GM12878 (cell line): ENCODE measurements around the gene EIF4E2. TPM values are rescaled to one million over a fixed set of nuclear protein-coding genes. Genes with fewer than 3 reads are reported as not detected.

Experiments
- ATAC-seq: fragments of 200-7000 bp; cut with Tn5 transposase; 3 replicates; pipeline ENCODE4 v1.9.1; 2020; ENCODE audit warnings: mild to moderate bottlenecking, moderate library complexity
- BruUV-seq: library from RNA; stranded (reverse); fragments of 400-500 nt; replicated peaks from 2 replicates; lab custom pipeline; 2021; lab: Mats Ljungman, UMichigan
- CTCF ChIA-PET: fragments of 300-600 bp; sonication (Branson Sonifier 250); formaldehyde crosslinking; extraction: SDS; loops from one replicate; lab custom pipeline; 2021; ENCODE audit warnings: inconsistent platforms; lab: Yijun Ruan, JAX
- POLR2A ChIA-PET: fragments of 350-600 bp; formaldehyde crosslinking; extraction: SDS; loops from one replicate; lab custom pipeline; 2021; ENCODE audit warnings: inconsistent platforms; lab: Charles Lee
- RAD21 ChIA-PET: fragments of 300-600 bp; sonication (Branson Sonifier 250); formaldehyde crosslinking; loops from one replicate; lab custom pipeline; 2023; ENCODE audit warnings: antibody characterized with exemption; ENCODE audit not compliant: unreplicated experiment; lab: Charles Lee
- SMC1A ChIA-PET: fragments of 300-600 bp; sonication (Branson Sonifier 250); formaldehyde crosslinking; loops from one replicate; lab custom pipeline; 2023; ENCODE audit not compliant: unreplicated experiment, uncharacterized antibody; lab: Charles Lee
- DNase-seq: peaks from one replicate; pipeline ENCODE4 v3.0.0-alpha.2; 2011; ENCODE audit warnings: low read depth, low spot score
- FAIRE-seq: peaks from 3 replicates; lab custom pipeline; 2011; peaks lifted over from hg19 to GRCh38; lab: Jason Lieb, UNC
- H2AFZ ChIP-seq: 2 replicates; pipeline ENCODE4 v1.6.0; 2011; ENCODE audit warnings: low read depth, low read length, control low read depth; ENCODE audit not compliant: control insufficient read depth
- H3K27ac ChIP-seq: 2 replicates; pipeline ENCODE4 v1.5.1; 2011; ENCODE audit warnings: control low read depth; ENCODE audit not compliant: control insufficient read depth, insufficient read depth
- H3K27me3 ChIP-seq, 2 experiments: replicated peaks in 1 of 2; 2 replicates each; pipeline versions ENCODE4 v1.6.0 to v1.6.1; 2011; ENCODE audit warnings: low read length in 1 of 2; ENCODE audit not compliant: control insufficient read depth in 2 of 2, insufficient read depth in 2 of 2
- H3K36me3 ChIP-seq, 2 experiments: 2 replicates each; pipeline ENCODE4 v1.5.1; 2011; ENCODE audit warnings: low read length in 1 of 2; ENCODE audit not compliant: control insufficient read depth in 2 of 2, insufficient read depth in 2 of 2
- H3K4me1 ChIP-seq: 2 replicates; pipeline ENCODE4 v1.6.1; 2011; ENCODE audit warnings: mild to moderate bottlenecking, low read length, moderate library complexity, mixed read lengths; ENCODE audit not compliant: control insufficient read depth, insufficient read depth
- H3K4me2 ChIP-seq: 2 replicates; pipeline ENCODE4 v1.6.0; 2011; ENCODE audit warnings: control low read depth; ENCODE audit not compliant: control insufficient read depth, insufficient read depth
- H3K4me3 ChIP-seq: fragments of 200-600 bp; sonication (generic); 2 replicates; pipeline ENCODE4 v1.5.1; 2016
- H3K79me2 ChIP-seq: 2 replicates; pipeline ENCODE4 v1.6.0; 2011; ENCODE audit warnings: low read length; ENCODE audit not compliant: control insufficient read depth, insufficient read depth
- H3K9ac ChIP-seq: 2 replicates; pipeline ENCODE4 v1.8.0; 2011; ENCODE audit warnings: low read length, control low read depth, mixed read lengths; ENCODE audit not compliant: control insufficient read depth, insufficient read depth
- H3K9me3 ChIP-seq: replicated peaks from 3 replicates; pipeline ENCODE4 v1.5.1; 2011; ENCODE audit warnings: mild to moderate bottlenecking, low read length; ENCODE audit not compliant: control insufficient read depth, insufficient read depth
- H4K20me1 ChIP-seq: 2 replicates; pipeline ENCODE4 v1.6.0; 2011; ENCODE audit not compliant: control insufficient read depth, insufficient read depth
- CEBPB ChIP-seq, 2 experiments: fragments of 150-350 bp in 1 of 2; IDR thresholded peaks; 2 replicates each; pipeline ENCODE4 v1.6.1; 2012 to 2014; ENCODE audit warnings: low read depth in 2 of 2, low read length in 2 of 2, borderline replicate concordance in 1 of 2, inconsistent platforms in 1 of 2
- HCFC1 ChIP-seq: fragments of 150-350 bp; IDR thresholded peaks from 2 replicates; pipeline ENCODE4 v1.6.1; 2014; ENCODE audit warnings: low read length
- KDM1A ChIP-seq: fragments of 200-600 bp; sonication (generic); IDR thresholded peaks from 2 replicates; pipeline ENCODE4 v1.6.1; 2016; ENCODE audit warnings: borderline replicate concordance
- NFIC ChIP-seq: IDR thresholded peaks from 2 replicates; pipeline ENCODE4 v1.6.1; 2012; ENCODE audit warnings: low read depth, mild to moderate bottlenecking, inconsistent platforms, low read length, moderate library complexity
- NFYB ChIP-seq: IDR thresholded peaks from 2 replicates; pipeline ENCODE4 v1.6.1; 2011; ENCODE audit warnings: low read depth, mild to moderate bottlenecking, low read length, improper control_type of control experiment, moderate library complexity; ENCODE audit not compliant: insufficient read depth
- NRF1 ChIP-seq: conservative IDR thresholded peaks from 2 replicates; pipeline ENCODE4 v1.6.1; 2011; ENCODE audit warnings: mild to moderate bottlenecking, low read depth, low read length, improper control_type of control experiment
- POLR2AphosphoS2 ChIP-seq: IDR thresholded peaks from 2 replicates; pipeline ENCODE4 v1.6.1; 2011; ENCODE audit warnings: low read depth, mild to moderate bottlenecking, low read length, improper control_type of control experiment, moderate library complexity
- POU2F2 ChIP-seq: IDR thresholded peaks from 3 replicates; pipeline ENCODE4 v1.6.1; 2011; ENCODE audit warnings: low read depth, mild to moderate bottlenecking, low read length, borderline replicate concordance
- SMAD5 ChIP-seq: IDR thresholded peaks from 2 replicates; pipeline ENCODE4 v1.6.1; 2016; ENCODE audit warnings: antibody characterized with exemption, low read depth
- WGBS: methylation state at CpG from one replicate; pipeline ENCODE4 v1.1.6; 2016; ENCODE audit warnings: low lambda C conversion rate; ENCODE audit not compliant: insufficient replicate concordance, insufficient coverage; ENCODE audit errors: missing lambda C conversion rate; 5-methylcytosine and 5-hydroxymethylcytosine counted together
- in situ Hi-C: fragments of 300-500 bp; cut with MboI; formaldehyde crosslinking; loops from 9 replicates; pipeline ENCODE4 v1.14.3; 2018; ENCODE audit warnings: mixed read lengths
- intact Hi-C: fragments of 100-400 bp; cut with micrococcal nuclease; formaldehyde crosslinking; loops from one replicate; pipeline ENCODE4 v1.14.2; 2022; ENCODE audit not compliant: unreplicated experiment
- polyA plus RNA-seq, 11 experiments: library from polyadenylated mRNA; depleted of rRNA in 4 of 11; unstranded in 6 of 11; stranded (reverse) in 5 of 11; fragments of >200 nt; fragmentation: Nextera tagmentation in 4 of 11; fragmentation: Illumina TruSeq in 1 of 11; extraction: Ambion mirVana in 4 of 11; extraction: Trizol in 1 of 11; gene quantifications; 1 replicate in 1 of 11; 2 replicates in 10 of 11; pipeline versions ENCODE4 v1.2.1 to v1.2.3, GENCODE V29; 2011 to 2016; ENCODE audit warnings: inconsistent platforms in 2 of 11, missing spikeins in 2 of 11, low read depth in 1 of 11
- total RNA-seq, 4 experiments: library from RNA; depleted of rRNA in 3 of 4; stranded (reverse); fragments of >200 nt in 3 of 4; fragmentation: Illumina TruSeq in 1 of 4; extraction: Trizol in 1 of 4; gene quantifications; 2 replicates each; pipeline versions ENCODE4 v1.2.1 to v1.2.3, GENCODE V29; 2013 to 2021
- TF ChIP-seq, protein P1 (sequence below): fragments of 450-650 bp; IDR thresholded peaks from 2 replicates; pipeline ENCODE4 v1.6.1; 2017; ENCODE audit warnings: borderline replicate concordance
- TF ChIP-seq, protein P2 (sequence below): IDR thresholded peaks from 2 replicates; pipeline ENCODE4 v1.6.1; 2012; ENCODE audit warnings: improper control_type of control experiment, low read depth, low read length; ENCODE audit not compliant: insufficient replicate concordance
- TF ChIP-seq, protein P3 (sequence below): fragments of 450-650 bp; formaldehyde crosslinking; IDR thresholded peaks from 2 replicates; pipeline ENCODE4 v1.4.0; 2022; ENCODE audit warnings: mild to moderate bottlenecking, moderate library complexity

The EIF4E2 gene
- total and polyA plus RNA-seq, 10 of the 15 experiments (the other 5 are each of a cell fraction or from before 2014, with no cell fraction given): 56.1 to 158 (median 110) TPM

DNA sequence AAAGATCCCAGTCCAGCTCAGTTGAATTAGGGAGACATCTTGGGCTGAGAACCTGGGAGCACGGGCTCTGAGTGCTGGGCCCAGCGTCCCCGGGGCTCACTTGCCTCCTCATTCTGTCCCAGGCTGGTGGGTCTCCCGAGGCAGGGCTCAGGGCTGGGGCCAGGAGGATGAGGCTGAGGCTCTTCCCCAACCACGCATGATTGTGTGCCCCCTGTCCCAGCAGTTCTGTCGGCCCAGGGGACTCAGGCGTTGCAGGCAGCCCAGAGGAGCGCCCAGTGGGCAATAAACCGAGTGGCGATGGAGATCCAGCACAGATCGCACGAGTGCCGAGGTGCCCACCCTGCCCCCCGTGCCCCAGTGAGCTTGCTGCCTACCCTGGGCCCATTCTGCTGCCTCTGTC lies 29.4 kb upstream of the EIF4E2 start:
- RAD21 ChIA-PET: no interaction called here
- in situ Hi-C loops (no loop called here), intact Hi-C loops (no loop called here)
- Histone ChIP-seq H3K9ac (no peak overlapping the region), H3K27ac (no peak overlapping the region), H2AFZ (no peak overlapping the region), H3K36me3 (no peaks in the 10 kb centered on the region), H3K79me2 (no peaks in the 10 kb centered on the region), H3K27me3 (peaks cover 3 to 6% of the 10 kb centered on the region in 2 experiments; a peak in 3 of 4 replicates), H4K20me1 (no peaks in the 10 kb centered on the region), H3K4me2 (no peak overlapping the region), H3K9me3 (no peaks in the 10 kb centered on the region), H3K4me3 (no peak overlapping the region), H3K4me1 (no peaks in the 10 kb centered on the region)
- WGBS: 52% methylated on average over 14 of the region's 14 CpGs
- no TSS peak for BruUV-seq
- POLR2A ChIA-PET: interaction anchor here (0.5 kb wide), 1 partner anchor 167 kb away, joined by 6 read pairs; no protein-coding TSS in a partner anchor
- FAIRE-seq (no peak), DNase-seq (no peak), ATAC-seq (no peak)
- SMC1A ChIA-PET: no interaction called here
- CTCF ChIA-PET: interaction anchor here (0.7 to 1.6 kb wide), 4 partner anchors 11 to 1013 kb away, joined by 3 to 5 read pairs (median 4); no protein-coding TSS in a partner anchor
- TF ChIP-seq NRF1 (no peak), NFIC (no peak), POLR2AphosphoS2 (no peak), CEBPB (IDR thresholded peaks at IDR 0.05; ENCODE audit: borderline replicate concordance in 1 of 2, low read depth in 2 of 2, low read length in 2 of 2) (no peak), NFYB (no peak), SMAD5 (no peak), POU2F2 (no peak), KDM1A (no peak), HCFC1 (no peak)
- TF ChIP-seq, protein P1, sequence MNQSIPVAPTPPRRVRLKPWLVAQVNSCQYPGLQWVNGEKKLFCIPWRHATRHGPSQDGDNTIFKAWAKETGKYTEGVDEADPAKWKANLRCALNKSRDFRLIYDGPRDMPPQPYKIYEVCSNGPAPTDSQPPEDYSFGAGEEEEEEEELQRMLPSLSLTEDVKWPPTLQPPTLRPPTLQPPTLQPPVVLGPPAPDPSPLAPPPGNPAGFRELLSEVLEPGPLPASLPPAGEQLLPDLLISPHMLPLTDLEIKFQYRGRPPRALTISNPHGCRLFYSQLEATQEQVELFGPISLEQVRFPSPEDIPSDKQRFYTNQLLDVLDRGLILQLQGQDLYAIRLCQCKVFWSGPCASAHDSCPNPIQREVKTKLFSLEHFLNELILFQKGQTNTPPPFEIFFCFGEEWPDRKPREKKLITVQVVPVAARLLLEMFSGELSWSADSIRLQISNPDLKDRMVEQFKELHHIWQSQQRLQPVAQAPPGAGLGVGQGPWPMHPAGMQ: no peak
- TF ChIP-seq, protein P2, sequence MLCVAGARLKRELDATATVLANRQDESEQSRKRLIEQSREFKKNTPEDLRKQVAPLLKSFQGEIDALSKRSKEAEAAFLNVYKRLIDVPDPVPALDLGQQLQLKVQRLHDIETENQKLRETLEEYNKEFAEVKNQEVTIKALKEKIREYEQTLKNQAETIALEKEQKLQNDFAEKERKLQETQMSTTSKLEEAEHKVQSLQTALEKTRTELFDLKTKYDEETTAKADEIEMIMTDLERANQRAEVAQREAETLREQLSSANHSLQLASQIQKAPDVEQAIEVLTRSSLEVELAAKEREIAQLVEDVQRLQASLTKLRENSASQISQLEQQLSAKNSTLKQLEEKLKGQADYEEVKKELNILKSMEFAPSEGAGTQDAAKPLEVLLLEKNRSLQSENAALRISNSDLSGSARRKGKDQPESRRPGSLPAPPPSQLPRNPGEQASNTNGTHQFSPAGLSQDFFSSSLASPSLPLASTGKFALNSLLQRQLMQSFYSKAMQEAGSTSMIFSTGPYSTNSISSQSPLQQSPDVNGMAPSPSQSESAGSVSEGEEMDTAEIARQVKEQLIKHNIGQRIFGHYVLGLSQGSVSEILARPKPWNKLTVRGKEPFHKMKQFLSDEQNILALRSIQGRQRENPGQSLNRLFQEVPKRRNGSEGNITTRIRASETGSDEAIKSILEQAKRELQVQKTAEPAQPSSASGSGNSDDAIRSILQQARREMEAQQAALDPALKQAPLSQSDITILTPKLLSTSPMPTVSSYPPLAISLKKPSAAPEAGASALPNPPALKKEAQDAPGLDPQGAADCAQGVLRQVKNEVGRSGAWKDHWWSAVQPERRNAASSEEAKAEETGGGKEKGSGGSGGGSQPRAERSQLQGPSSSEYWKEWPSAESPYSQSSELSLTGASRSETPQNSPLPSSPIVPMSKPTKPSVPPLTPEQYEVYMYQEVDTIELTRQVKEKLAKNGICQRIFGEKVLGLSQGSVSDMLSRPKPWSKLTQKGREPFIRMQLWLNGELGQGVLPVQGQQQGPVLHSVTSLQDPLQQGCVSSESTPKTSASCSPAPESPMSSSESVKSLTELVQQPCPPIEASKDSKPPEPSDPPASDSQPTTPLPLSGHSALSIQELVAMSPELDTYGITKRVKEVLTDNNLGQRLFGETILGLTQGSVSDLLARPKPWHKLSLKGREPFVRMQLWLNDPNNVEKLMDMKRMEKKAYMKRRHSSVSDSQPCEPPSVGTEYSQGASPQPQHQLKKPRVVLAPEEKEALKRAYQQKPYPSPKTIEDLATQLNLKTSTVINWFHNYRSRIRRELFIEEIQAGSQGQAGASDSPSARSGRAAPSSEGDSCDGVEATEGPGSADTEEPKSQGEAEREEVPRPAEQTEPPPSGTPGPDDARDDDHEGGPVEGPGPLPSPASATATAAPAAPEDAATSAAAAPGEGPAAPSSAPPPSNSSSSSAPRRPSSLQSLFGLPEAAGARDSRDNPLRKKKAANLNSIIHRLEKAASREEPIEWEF: no peak
- TF ChIP-seq, protein P3, sequence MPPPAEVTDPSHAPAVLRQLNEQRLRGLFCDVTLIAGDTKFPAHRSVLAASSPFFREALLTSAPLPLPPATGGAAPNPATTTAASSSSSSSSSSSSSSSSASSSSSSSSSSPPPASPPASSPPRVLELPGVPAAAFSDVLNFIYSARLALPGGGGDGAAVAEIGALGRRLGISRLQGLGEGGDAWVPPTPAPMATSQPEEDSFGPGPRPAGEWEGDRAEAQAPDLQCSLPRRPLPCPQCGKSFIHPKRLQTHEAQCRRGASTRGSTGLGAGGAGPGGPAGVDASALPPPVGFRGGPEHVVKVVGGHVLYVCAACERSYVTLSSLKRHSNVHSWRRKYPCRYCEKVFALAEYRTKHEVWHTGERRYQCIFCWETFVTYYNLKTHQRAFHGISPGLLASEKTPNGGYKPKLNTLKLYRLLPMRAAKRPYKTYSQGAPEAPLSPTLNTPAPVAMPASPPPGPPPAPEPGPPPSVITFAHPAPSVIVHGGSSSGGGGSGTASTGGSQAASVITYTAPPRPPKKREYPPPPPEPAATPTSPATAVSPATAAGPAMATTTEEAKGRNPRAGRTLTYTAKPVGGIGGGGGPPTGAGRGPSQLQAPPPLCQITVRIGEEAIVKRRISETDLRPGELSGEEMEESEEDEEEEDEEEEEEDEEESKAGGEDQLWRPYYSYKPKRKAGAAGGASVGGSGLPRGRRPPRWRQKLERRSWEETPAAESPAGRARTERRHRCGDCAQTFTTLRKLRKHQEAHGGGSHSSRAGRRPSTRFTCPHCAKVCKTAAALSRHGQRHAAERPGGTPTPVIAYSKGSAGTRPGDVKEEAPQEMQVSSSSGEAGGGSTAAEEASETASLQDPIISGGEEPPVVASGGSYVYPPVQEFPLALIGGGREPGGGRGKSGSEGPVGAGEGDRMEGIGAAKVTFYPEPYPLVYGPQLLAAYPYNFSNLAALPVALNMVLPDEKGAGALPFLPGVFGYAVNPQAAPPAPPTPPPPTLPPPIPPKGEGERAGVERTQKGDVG (CRISPR knock-in tag): no peak
